HK-2 (cell line): ENCODE results near the gene AIG1.
"Not testable (repeated sequence)": the region's sequence is repeated elsewhere in the genome, so short reads cannot be mapped to it uniquely, and the experiment has no call there.

ENCODE experiments used
- DNase-seq: peaks from one replicate; pipeline ENCODE4 v3.0.0-alpha.2; 2018; ENCODE audit not compliant: unreplicated experiment

AIG1 gene

DNA sequence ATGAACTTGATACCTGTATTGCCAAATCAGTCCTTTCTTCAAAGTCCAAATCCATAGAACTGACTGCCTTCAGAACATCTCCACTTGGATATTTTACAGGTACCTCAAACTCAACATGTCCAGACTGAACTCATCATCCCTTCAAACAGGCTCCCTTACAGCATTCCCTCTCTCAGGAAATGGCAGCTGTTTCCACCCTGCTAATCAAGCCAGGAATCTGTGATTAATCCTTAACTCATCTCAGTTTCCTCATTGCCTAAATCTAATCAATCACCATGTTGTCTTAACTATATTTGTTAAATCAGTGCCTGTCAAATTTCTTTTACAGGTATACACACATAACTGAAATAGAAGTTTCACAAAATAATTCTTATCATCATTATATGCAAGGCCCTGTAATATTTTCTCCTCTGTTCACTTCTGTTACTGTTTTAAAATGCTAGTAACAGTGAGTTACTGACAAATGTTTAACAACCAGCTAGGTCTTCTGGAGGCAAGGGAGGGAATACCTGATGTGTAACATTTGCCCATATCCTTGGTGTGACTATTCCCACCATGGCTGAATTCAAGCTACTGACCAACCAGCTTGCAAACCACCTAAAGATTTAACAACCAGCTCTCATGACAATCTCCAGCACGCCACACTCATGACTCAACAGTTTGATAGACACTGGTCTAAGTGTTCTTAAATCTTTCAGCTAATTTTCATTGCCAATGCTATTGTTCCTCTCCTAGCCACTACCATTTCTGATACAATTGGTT is 264.9 kb downstream of the AIG1 start:
- DNase-seq: no peak

DNA sequence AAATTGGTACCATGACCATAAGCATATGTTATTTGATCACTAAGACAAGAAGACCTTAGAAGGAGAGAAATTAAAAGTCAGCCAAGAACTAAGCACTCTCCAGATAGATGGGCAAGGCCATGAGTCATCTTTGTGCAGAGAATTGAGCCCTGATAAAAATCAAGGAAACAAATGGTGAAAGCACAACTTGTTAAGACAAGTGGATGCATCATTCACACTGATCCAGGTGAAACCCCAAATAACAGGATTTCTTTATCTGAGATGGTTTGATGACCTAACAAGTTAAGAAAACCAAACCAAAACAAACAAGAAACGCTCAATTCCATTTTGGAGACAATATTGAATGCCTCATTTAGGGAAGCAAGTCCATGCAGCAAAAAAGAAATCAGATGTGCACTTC is 268.2 kb downstream of the AIG1 start:
- no peak for DNase-seq

DNA sequence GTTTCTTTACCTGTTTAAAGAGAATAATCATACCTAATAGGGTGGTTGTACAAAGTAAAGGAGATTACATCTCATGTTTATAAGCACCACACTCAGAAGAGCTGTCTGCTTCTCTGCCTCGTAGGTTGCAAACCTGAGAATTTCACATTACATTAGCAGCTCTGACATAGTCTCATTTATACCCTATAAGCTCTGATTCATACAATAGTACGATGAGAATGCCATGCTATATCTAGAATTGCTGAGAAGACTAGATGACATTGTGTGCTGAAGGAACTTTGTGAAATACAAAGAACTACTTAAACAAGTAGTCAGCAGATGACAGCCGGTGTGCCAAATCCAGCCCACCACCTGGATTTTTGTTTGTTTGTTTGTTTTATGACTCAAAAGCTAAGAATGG is 268.6 kb downstream of the AIG1 start:
- no peak for DNase-seq

DNA sequence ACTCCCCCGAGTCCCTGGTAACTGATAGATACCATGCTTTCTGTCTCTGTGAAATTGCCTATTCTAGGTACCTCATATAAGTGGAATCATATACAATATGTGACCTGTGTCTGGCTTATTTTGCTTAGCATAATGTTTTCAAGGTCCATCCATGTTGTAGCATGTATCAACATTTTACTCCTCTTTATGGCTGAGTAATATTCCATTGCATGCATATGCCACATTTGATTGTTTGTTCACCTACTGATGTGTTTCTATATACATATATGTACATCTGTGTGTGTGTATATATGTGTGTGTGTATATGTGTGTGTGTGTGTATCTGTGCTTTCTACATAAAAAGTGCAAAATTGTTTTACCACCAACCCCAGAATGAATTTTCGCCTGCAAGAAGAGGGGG is 270.7 kb downstream of the AIG1 start:
- no peak for DNase-seq

DNA sequence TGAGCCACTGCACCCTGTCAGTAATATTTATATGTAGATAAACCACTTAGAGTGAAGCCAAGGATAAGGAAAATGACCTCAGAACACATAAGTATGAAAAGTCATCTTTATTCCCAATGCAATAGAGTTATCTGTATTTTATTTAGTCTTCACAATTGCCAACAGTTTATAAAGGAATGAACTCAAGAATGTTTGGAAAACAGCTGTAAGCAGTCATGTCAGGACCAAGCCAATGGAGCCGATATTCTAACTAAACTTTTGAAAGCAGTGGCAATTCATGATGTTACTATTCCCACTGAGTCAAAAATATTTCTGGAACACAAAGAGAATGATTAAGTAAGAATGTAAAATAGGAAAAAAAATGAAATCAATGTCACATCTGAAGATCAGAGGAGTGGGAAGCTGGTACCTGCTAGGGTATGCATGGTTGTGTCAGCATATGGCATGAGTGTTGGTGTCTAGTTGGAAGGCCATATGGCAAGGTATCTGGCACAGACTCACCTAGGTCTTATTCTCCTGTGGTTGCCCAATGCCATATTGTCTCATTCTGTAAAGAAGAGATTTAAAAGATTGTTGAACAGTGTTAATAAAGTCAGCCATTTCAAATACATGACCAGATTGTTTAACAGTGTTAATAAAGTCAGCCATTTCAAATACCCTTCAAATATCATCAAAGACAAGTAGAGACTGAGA is 271.6 kb downstream of the AIG1 start:
- no peak for DNase-seq

DNA sequence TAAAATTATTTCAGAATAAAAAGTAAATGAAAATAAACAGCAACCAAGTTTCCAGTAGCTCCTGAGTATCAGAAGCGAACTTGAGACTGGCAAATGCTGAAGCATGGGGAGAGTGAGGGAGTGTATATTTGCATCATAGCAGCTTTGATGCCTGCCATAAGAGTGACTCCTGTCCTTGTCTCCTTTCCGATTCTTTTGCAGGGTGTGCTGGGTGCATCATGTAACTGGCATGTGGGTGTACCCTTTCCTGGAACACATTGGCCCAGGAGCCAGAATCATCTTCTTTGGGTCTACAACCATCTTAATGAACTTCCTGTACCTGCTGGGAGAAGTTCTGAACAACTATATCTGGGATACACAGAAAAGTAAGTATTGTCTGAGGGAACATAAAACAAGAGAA is 272.4 kb downstream of the AIG1 start:
- no peak for DNase-seq

DNA sequence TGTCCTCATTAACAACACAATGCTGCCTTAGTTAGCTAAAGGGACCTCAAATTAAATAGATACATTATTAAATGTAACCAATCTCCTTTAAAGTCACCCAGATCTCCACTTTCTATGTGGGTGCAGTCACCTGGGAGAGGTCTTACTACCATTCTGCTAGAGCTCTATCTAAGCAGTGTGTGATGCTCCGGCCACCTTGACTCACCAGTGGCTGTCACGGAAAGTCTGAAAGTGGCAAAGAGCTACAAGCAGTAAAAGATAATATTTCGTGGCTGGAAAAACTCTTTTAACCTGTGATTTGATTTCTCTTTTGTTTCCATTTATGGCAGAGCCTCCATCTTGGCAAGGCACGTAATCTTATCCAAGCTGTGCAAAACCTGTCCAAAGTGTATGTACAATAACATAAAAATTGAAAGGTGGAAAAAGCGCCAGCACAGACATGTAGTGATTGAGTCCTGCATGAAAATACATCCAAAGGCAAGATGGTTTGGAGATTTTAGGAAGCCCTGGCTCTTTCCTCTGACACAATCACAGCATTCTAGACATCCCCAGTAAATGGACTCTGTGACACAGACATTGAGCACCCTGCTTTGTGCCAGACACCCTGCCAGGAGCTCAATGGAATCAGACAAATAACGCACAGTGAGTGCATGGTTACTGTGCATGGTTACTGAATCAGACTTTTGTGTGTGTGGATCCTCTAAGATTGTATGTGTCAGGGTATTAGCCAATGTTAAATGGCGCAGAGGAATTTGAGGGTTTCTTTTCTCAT is 273.2 kb downstream of the AIG1 start:
- no peak for DNase-seq

DNA sequence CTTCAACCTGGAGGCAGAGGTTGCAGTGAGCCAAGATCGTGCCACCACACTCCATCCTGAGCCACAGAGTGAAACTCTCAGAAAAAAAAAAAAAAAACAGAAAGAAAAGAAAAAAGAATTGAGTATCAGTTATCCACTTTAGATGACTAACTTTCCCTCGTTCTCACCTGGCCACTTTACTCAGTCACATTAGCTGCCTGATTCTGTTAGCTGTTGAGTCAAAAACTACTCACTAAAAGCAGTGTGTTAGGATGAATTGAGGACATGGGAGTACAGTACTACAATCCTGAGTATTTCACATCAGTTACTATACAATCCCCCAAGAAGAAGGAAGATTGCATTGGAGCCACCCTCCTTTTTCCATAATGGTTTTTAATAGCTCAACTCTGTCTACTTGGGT is 275.2 kb downstream of the AIG1 start:
- no peak for DNase-seq

DNA sequence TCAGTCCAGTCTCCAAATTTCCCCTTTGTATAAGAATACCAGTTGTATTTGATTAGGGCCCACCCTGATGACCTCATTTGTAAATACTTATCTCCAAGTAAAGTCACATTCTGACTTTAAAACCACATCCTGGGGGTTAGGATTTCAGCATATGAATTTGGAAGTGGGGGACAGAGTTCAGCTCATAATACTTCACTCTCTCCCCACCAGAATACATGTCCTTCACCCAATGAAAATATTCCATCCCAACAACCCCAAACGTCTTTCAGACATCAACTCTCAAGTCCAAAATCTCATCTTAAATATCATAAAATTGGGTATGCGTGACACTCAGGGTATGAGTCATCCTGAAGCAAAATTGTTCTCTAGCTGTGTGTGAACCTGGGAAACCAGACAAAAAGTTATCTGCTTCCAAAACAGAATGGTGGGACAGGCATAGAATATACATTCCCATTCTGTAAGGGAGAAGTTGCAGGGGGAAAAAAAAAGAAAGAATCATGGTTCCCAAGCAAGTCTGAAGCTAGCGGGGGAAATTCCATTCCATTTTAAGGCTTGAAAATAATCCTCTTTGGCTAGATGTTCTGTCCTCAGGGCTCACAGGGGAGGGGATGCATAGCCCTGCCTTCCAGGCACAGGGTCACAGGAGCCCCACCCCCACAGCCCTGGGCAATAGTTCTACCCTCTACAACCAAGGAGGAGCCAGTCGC is 275.9 kb downstream of the AIG1 start:
- DNase-seq: no peak

DNA sequence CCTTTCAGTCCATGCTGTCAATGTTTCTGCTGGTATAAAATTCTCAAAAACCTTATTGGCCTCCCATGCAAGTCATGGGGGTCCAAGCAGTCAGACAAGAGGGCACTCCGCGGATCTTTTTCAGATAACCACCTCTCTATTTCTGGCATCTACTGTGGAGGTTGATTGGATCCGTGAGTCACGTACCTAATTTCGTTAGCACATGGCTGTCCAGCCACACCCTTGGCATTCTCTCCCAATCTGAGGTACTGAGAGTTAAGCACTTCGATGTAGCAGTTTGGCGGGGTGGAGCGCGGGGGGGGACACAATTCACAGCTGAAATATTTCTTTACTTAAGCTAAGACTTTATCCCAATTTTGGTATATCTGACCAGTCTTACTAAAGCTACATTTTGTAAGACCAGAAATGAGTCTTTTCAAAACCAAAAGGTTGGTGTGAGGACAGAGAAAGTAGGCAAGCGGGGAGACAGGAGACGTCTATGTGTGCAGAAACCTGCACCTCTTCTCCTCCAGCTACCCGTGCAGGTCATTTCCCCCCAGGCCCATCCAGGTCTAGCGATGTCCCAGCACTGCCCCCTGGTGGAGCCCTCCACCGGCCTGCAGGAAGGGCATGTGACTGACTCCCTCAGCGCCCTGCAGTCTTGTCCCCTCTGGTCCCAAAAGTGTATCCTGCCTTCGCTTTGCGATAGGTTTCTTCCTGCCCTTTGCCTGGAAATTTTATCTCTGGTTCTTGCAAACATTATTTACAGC is 276.7 kb downstream of the AIG1 start:
- peak; percentile 24 for DNase-seq

DNA sequence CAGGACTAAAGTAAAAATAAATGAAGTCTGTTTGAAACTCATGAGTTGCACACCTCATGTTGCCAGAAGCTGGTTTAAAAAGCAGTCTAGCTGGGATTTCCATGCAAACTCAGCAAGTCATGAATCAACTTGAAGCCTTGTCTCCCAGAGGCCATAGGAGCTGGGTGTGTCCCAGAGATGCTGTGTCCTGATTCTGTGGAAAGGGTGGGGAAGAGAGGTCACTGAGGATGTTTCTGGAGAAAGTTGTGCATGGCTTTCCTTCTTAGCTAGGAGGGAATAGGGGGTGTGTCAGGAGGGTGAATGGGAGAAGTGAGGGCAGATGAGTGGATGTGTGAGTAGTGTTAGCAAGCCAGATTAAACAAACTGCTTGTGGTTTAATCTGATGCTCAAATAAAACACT is 278.5 kb downstream of the AIG1 start:
- no peak for DNase-seq

DNA sequence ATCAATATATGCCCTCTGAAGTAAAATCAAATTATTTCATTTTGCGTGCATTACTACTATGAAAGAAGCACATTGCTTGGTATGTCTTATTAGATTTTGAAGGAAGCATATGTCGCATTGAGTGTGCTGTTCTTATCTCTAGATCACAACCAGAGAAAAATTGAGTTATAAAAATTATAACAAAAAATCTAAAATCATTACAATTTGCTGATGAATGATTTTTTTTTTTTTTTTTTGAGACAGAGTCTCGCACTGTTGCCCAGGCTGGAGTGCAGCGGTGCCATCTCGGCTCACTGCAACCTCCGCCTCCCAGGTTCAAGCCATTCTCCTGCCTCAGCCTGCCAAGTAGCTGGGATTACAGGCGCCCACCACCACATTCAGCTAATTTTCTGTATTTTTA is 284.8 kb downstream of the AIG1 start:
- DNase-seq: not testable (repeated sequence)

DNA sequence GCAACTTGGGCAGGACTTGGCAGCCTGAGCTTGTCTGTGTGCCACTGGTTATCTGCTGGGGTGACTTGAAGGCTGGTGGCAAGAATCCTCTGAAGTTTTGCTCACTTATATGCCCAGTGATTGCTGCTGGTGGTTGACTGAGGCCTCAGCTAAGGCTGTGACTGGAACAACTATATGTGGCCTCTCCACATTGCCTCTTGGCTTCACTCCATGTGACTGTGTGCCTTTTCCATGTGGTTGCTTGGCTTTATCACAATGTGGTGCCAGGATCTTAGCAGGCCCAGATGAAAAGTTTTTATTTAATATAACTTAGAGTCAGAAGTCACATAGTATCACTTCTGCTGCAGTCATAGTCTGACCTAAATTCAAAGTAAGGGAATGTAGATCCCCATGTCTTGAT is 285.3 kb downstream of the AIG1 start:
- DNase-seq: no peak

DNA sequence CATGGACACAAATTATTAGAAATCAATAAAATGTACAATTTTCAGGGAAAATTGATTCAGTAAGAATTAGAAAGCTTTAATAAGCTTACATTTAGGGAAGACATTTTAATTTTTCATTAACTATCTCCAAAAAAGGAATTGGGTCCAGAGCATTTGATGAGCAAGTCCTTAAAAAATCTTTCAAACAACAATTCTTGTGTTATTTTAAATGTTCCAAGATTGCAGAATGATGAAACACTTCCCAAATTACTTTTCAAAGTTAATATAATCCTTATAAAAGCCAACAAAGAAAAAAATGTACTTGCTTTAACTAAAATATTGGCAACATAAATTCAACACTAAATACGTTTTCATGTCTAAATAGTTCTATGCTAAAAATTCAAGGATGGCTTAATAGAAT is 287.8 kb downstream of the AIG1 start:
- DNase-seq: no peak

DNA sequence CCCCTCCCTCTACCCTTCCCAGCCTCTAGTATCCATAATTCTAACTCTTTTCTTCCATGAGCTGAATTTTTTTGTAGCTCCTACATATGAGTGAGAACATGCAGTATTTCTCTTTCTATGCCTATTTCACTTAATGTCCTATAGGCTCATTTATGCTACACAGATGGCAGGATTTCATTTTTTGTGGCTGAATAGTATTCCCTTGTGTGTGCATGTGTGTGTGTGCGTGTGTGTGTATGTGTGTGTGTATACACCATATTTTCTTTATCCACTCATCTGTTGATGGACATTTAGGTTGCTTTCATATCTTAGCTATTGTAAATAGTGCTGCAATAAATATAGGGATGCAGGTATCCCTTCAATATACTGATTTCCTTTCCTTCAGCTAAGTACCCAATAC is 288.8 kb downstream of the AIG1 start:
- DNase-seq: no peak

DNA sequence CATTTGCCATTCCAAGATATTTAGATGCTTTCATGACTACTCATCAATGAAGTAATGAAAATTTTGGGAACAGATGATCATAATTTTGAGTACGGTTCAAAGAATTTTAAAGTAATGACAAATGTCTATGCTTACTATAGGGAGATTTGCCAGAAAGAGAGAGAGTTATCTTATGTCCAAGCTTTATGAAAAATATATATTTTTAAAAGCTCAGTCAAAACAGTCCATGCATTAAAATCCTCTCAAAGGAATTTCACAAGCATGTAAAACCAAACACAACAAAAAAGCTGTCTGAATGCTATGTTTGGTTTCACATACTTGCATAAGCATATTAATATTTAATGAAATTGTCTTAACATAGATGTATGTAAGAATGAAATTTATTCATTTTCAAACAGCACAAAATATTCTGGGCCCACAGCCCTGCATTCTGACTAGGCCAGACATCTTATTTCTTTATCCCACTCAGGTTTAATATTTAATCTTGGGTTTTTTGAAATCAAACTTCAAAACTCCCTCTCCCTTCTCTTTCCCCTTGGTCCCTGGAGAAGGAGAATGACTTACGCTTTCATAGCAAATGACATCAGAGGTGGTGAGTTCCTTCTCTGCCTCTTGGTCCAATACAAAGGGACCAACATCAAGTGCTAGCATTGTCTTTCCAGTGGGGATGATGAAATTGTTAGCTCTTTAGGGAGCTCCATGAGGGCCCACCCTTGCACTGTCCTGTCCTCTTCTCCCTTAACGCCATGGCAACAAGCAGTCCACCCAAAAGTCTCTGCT is 295.6 kb downstream of the AIG1 start:
- no peak for DNase-seq

DNA sequence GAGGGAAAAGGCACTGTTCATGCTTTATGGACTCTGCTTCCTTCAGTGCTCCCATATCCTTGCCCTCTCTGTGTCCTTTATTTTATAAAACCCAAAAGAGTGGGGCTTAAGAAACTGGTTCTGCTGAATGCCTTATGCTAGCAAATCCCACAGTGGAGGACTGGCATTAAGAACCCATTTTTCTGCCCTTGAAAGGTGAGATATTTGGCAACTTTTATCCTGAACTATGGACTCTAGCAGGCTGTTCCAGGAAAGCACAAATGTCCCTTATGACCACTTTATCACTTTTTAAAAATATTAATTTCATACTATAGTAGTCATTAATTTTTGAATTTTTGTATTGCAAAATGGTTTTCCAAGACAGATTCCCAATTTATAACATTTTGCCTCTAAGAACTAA is 296.5 kb downstream of the AIG1 start:
- DNase-seq: no peak

DNA sequence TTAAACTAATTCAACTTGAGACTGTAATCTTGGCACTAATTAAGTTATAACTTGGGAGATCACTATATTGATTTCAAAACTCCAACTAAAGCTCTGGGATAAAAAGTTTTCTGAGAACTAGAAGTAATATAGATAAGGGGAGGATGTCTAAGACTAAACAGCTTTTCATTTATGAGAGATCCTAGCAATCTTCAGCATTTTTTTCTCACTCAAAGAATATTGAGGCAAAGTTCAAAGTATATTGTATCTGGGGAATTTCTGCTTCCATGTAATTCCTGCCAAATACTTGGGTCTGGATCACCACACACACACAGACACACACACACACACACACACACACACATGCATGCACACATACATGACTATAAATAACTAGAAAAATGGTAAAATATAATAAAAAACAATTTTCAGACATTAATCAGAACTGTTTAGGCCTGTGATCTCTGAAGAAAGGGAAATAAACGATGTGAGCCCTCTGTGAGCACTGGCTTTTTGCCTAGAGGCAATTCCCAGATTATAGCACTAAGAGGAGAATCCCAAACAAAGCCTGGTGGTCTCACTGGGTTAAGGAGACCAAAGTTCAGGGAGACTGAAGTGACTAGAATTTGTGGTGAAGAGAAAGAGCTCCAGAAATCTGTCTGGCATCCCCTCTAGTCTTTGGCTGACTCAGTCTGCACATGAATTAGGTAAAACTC is 297.0 kb downstream of the AIG1 start:
- DNase-seq: no peak

DNA sequence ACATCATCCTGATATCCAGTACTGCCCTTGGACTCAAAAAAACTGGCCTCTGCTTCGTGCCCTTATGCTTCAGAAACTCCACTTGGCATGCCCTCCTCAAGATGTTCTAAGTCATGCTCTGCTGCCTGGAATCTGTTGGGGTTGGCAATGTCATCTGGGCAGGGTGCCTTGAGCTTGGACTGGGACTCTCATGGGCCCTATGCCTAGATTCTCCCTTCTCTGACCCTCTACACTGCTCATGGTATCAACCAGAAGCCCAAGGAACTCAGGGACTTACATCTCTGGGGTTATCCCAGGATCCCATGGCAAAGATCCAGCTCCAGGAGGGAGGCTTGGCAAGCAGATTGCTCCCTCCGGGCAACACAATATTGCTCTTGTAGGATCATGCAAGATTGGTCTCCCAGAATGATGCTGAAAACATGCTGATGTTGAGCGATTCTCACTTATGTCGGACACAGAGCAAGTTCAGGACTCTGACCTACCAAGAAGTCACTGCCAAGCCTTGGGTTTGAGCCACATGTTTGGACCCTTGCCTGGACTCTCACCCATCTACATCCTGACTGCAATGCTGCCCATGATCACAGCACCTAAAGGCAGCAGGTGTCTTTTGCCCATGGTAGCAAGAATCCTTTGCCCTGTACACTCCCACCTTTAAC is 301.0 kb downstream of the AIG1 start:
- DNase-seq: no peak

DNA sequence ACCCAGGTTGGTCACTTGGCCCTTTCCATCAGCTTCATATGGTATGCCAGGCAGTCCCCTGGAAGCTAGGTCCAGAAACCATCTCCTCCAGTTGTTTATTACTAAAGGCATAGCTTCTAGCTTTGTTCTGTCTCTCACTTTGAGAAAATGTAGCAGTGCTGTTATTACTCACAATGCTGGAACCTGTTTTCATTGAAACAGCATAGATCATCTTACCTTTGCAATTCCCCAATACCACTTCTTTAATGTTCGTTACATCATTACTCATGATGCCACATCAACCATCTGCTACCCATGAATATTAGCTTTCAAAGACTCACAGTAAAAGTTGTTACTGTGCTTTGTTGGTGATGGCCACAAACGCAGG is 301.5 kb downstream of the AIG1 start:
- no peak for DNase-seq
